GM12891 (cell line): Measurements from ENCODE around the gene MEX3C.
A peak's percentile ranks its signal among the peaks of the same experiment; 100 is the strongest.

Experiments used
- DNase-seq: peaks from one replicate; pipeline ENCODE4 v3.0.0; 2011; ENCODE audit warnings: low spot score; ENCODE audit not compliant: insufficient read length
- FAIRE-seq: peaks from 2 replicates; lab custom pipeline; 2011; peaks lifted over from hg19 to GRCh38; lab: Jason Lieb, UNC
- PAX5 ChIP-seq: IDR thresholded peaks from 2 replicates; pipeline ENCODE4 v1.6.1; 2011; ENCODE audit warnings: low read length, moderate library complexity, mild to moderate bottlenecking; ENCODE audit not compliant: insufficient read depth, severe bottlenecking
- POLR2A ChIP-seq: IDR thresholded peaks from 2 replicates; pipeline ENCODE4 v1.6.1; 2011; ENCODE audit warnings: low read depth, low read length, control low read depth
- POLR2AphosphoS5 ChIP-seq: IDR thresholded peaks from 2 replicates; pipeline ENCODE4 v1.6.1; 2011; ENCODE audit warnings: low read depth, low read length, control low read depth
- POU2F2 ChIP-seq: IDR thresholded peaks from 2 replicates; pipeline ENCODE4 v1.6.1; 2011; ENCODE audit warnings: low read depth, mild to moderate bottlenecking, control low read depth, low read length, moderate library complexity
- SPI1 ChIP-seq: IDR thresholded peaks from 2 replicates; pipeline ENCODE4 v1.6.1; 2011; ENCODE audit warnings: low read depth, low read length, control low read depth
- TAF1 ChIP-seq: IDR thresholded peaks from 2 replicates; pipeline ENCODE4 v1.6.1; 2011; ENCODE audit warnings: low read depth, low read length, control low read depth

MEX3C gene

GRCh38 chr18:51170664-51171063 is 26.8 kb downstream of the MEX3C start:
- DNase-seq (no peak), FAIRE-seq (no peak)
- no peak for TF ChIP-seq TAF1
- TF ChIP-seq PAX5, result no peak
- no peak for TF ChIP-seq POU2F2
- no peak for TF ChIP-seq POLR2A
- TF ChIP-seq SPI1, result no peak

GRCh38 chr18:51169731-51170130 is 27.8 kb downstream of the MEX3C start:
- DNase-seq, result no peak
- TF ChIP-seq POLR2AphosphoS5 (no peak), POU2F2 (no peak), PAX5 (no peak), POLR2A (no peak), TAF1 (no peak), SPI1 (no peak)
- peak; percentile 68 for FAIRE-seq

GRCh38 chr18:51168960-51169662 is 28.4 kb downstream of the MEX3C start:
- FAIRE-seq, result no peak
- DNase-seq, result no peak
- TF ChIP-seq POLR2A (no peak), POU2F2 (no peak)

- peak; percentile 71 for FAIRE-seq
- no peak for DNase-seq
- TF ChIP-seq PAX5, result no peak
- TF ChIP-seq POLR2A, result no peak
- no peak for TF ChIP-seq POU2F2
- TF ChIP-seq POLR2AphosphoS5, result no peak
- no peak for TF ChIP-seq TAF1
- TF ChIP-seq SPI1, result no peak
Observed at GRCh38 chr18:51168026-51168742, 29.3 kb downstream of the MEX3C start.

- DNase-seq, result no peak
- FAIRE-seq, result no peak
- TF ChIP-seq PAX5 (no peak), POLR2AphosphoS5 (no peak), POLR2A (no peak), TAF1 (no peak), POU2F2 (no peak), SPI1 (no peak)
Observed at GRCh38 chr18:51165296-51165695, 32.2 kb downstream of the MEX3C start.

GRCh38 chr18:51164761-51165281 is 32.7 kb downstream of the MEX3C start:
- FAIRE-seq (no peak), DNase-seq (no peak)
- TF ChIP-seq TAF1 (no peak), SPI1 (no peak), POLR2AphosphoS5 (no peak), POU2F2 (no peak), POLR2A (no peak), PAX5 (no peak)

- FAIRE-seq (no peak), DNase-seq (no peak)
- no peak for TF ChIP-seq POLR2AphosphoS5
- no peak for TF ChIP-seq PAX5
- TF ChIP-seq POLR2A, result no peak
- TF ChIP-seq TAF1, result no peak
Observed at GRCh38 chr18:51164342-51164741, 33.1 kb downstream of the MEX3C start.

- FAIRE-seq, result no peak
- no peak for DNase-seq
Observed at GRCh38 chr18:51163543-51163942, 33.9 kb downstream of the MEX3C start.

GRCh38 chr18:51162617-51163016 is 34.9 kb downstream of the MEX3C start:
- FAIRE-seq, result no peak
- no peak for TF ChIP-seq PAX5
- TF ChIP-seq SPI1, result no peak
- no peak for TF ChIP-seq POLR2A
- no peak for TF ChIP-seq POLR2AphosphoS5
- TF ChIP-seq POU2F2, result no peak
- TF ChIP-seq TAF1, result no peak

More at GRCh38 chr18:51163543-51163942, 33.9 kb downstream of the MEX3C start:
- TF ChIP-seq POU2F2, result no peak
- TF ChIP-seq POLR2AphosphoS5, result no peak
- TF ChIP-seq POLR2A, result no peak
- no peak for TF ChIP-seq PAX5
- TF ChIP-seq SPI1, result no peak
- TF ChIP-seq TAF1, result no peak

More at GRCh38 chr18:51162617-51163016, 34.9 kb downstream of the MEX3C start:
- no peak for DNase-seq
